ENCODE results near the gene KDR.

GRCh38 chr4:55066018-55066417, 59.4 kb downstream of the KDR start:
- no peak for TF ChIP-seq POLR2A (IDR thresholded peaks at IDR 0.05)
- TF ChIP-seq POLR2AphosphoS5 (IDR thresholded peaks at IDR 0.05), result no peak
